GM21381 (cell line): ENCODE results near the gene PDZRN3.

Source experiments
- ATAC-seq: cut with Tn5 transposase; IDR thresholded peaks from one replicate; pipeline ENCODE4 v1.9.1; 2021; ENCODE audit warnings: mild to moderate bottlenecking, moderate library complexity; ENCODE audit not compliant: unreplicated experiment

Gene PDZRN3

DNA sequence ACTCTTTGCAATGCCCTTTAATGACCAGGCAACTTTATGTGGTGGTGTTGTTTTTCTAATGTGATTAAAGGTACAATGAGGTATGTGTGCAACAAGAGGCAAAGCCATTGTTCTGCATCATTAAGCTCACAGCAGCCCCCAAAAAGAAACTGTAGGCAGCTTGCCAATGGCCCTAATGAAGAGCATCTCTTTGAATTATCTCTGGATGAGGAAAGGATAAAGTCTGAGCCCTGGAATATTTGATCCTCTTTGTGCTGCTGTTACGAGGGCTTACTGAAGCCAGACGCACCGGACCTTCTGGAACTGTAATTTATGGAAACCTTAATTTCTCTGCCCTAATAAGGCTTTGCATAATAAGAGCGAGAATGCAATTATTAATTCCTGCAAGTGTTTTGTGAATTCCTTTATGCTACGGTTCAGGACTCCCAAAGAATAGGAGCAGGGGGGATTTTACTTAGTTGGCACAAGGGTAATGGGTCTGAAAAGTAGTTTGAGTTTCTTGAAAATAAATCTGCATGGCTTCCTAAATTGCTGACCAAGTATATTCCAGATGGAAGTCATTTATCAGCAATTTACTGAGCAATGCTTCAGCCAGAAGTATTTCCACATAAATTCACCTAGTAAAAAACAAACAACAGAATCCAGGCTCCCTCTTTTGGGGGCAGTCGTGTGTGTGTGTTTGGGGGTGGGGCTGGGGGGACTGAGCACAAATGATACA, 193.4 kb downstream of the PDZRN3 start:
- ATAC-seq: no peak

DNA sequence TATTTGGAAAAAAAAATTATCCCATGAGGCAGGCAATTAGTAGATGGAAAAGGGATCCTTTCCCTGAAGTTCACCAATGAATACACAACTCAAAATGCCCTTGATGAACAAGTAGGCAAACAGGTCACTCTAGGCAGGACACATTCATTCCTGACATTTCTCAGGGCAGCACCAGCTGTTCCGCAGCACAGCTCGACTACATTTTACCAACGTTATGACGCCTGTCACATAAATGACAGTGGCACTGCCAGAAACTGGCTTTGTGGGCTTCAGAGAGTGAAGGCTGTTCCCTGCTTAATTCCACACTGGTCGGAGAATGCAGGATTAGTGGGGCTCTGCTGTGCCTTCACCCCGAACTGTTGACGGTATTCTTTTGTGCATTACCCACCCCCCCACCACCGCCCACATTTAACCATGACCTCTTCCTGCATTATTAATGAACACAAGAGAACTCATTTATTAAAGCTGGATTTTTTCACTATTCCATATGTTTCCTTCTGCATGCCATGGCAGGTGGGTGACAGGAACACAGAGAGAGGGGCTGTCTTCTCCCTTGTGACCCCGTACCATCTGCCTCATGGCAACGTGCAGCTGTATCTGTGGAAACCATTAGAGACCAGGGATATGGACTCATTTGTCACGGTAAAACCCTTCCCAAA, 197.6 kb downstream of the PDZRN3 start:
- ATAC-seq: no peak

- no peak for ATAC-seq
Measured at GRCh38 chr3:73426606-73427005, 198.1 kb downstream of the PDZRN3 start.

DNA sequence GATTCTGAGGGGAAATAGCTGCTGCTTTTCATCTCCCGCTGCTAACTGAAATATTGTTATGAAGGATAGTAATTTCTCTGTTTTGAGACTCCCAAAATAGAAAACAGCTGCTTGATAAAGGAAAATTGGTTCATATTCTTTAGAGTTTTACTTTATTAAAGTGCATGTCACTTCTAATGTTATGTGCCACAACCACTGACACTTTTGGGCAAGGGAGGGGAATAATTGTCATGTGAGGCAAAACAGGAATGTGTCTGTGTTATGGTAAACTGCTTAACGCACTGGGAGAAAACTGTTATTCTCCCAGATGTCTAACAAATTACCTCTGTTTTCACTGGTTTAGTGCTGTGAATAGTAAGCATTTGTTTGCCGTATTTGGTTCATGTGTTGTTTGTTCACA, 201.6 kb downstream of the PDZRN3 start:
- no peak for ATAC-seq

- ATAC-seq: no peak
Measured at GRCh38 chr3:73422571-73422970, 202.2 kb downstream of the PDZRN3 start.

DNA sequence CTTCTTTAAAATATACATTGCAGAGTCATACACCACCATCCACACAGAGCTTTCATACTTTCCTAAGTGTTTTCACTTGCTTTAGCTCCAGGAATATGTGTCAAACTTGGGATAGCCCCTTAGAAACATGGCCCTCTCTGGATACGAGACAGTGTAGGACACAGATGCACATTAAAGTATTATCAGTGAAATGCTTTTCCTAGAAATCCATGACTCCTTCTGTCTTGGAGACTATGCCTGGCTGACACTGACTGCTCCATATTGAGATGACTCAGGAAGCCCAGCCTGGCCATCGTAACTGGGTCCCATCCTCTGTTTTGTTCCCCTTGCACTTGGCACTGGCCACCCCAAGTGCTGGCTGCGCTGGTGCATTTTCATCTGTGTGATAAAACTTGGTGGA, 204.8 kb downstream of the PDZRN3 start:
- no peak for ATAC-seq

DNA sequence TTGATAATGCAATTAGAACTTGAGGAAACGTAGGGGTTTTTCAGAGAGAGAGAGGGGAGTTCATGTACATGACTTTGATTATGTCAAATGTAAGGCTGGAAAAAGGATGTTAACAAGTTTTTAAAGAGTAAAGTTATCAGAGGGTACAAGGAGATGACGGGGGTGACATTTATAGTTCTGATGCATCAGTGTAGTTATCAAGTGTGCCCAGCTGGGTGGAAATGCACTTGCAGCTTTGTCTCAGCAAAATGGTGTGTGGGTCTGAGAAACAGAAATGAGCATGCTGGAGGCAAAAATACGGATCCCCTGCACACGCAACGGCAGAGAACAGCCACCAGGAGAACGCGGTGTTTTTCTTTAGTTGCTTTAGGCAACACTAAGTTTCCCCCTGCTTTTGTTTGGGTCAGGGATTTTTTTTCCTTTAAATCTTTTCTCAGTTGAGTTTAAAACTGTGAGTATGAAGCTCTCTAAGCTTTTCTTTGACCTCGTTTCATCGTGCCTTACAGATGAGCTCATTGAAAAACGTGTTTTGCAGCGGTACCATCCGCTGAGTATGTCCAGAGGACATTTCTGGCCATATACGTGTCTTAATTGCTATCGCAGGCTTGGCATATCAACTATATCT, 205.4 kb downstream of the PDZRN3 start:
- ATAC-seq: no peak

- ATAC-seq: no peak
Measured at GRCh38 chr3:73418681-73419080, 206.1 kb downstream of the PDZRN3 start.

DNA sequence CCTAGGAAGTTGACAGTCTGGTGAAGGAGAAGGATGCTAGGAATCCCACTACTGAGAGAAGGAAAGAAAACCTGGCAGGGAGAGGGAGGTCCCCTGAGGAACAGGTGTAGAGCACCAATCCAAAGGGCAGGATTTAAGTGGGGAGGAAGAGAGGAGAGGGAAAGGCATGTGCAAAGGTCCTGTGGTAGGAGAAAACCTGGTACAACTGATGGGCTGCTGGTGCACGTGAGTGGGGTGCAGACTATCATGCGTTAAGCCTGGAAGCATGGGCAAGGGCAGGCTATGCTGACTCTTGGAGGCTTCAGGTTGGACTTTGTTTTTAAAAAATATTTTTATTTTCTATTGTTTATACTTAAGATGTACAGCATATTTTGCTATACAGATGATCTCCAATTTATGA, 209.6 kb downstream of the PDZRN3 start:
- ATAC-seq: no peak

- no peak for ATAC-seq
Measured at GRCh38 chr3:73413619-73414018, 211.1 kb downstream of the PDZRN3 start.

DNA sequence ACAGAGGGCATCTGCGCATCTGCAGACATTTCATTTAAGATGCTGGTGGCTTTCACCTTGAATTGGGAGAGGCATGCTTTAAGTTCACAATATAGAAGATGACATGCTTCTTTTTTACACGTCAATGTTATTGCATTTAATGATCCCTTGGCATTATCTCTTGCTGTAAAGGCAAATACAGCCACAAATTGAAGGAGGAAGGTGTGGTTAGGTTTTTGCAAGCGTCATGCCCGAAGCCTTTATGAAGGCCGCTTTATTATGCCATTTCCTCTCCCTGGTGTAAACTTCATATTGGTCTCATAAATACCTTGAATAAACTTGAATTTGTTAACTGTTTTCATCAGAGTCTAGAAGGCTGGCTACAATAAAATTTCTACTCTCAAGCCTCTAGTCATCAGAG, 212.7 kb downstream of the PDZRN3 start:
- ATAC-seq: no peak

DNA sequence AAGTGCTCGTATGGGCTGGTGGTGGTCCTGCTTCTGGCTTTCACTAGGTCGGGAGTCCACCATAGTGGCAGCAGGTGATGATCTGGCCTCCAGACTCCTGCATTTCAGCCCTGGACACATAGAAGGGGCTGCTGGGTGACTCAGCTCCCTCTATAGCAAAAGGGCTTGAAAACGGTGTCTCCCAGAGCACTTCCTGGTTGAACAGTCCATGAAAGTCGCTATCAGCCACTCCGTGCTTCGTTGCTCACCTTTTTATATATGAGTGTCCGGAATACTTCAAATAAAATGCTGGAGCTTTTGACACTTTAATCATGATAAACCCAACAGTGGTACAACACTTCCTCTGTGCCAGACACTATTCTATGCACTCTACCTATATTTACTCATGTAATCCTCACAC, 213.2 kb downstream of the PDZRN3 start:
- no peak for ATAC-seq

- ATAC-seq: no peak
Measured at GRCh38 chr3:73409138-73409763, 215.5 kb downstream of the PDZRN3 start.

GRCh38 chr3:73408634-73409033, 216.1 kb downstream of the PDZRN3 start:
- ATAC-seq: no peak

DNA sequence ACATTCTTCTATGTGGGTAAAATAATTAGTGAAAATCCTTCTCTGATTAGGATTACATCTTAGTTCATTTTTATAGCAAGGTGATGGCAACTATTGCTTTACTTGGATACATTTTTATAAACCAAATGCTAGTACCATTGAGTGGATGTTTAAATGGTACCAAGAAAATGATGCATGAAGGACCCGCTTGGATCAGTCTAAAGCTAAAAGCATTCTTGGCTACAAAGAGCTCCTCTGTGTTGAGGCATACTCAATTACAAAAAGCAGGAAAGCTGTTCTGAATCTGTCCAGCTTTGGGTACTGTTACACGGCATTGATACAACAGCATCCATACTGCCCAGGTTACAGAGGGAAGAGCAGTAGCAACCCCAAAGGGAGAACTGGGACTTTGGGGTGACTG, 217.2 kb downstream of the PDZRN3 start:
- no peak for ATAC-seq

- no peak for ATAC-seq
Measured at GRCh38 chr3:73405853-73406252, 218.9 kb downstream of the PDZRN3 start.

GRCh38 chr3:73405000-73405399, 219.7 kb downstream of the PDZRN3 start:
- no peak for ATAC-seq

- no peak for ATAC-seq
Measured at GRCh38 chr3:73404435-73404834, 220.3 kb downstream of the PDZRN3 start.

DNA sequence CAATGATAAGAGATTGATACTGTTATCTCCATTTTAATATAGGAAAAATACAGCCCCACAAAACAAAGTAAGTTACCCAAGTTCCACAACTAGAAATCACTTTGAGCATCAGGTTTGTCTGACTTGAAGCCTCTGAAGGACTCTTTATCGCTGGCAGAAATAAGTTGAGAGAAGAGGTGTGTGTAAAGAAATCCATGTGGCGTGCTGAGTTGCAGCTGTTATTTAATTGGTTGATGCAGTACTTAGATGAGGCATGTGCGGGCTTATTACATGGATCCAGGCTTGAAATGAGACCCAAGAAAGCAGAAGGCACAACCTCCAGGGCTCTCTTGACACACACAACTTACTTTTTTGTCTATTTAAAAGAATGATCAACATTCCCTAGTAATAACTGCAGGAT, 221.3 kb downstream of the PDZRN3 start:
- ATAC-seq: no peak

- ATAC-seq: no peak
Measured at GRCh38 chr3:73401616-73402279, 223.0 kb downstream of the PDZRN3 start.

GRCh38 chr3:73401059-73401458, 223.7 kb downstream of the PDZRN3 start:
- no peak for ATAC-seq
